Nephron progenitor cell (in vitro differentiated cells): ENCODE data around the gene PLPP7.
A peak's percentile ranks its signal among the peaks of the same experiment; 100 is the strongest.
"Not testable (repeated sequence)": the region's sequence is repeated elsewhere in the genome, so short reads cannot be mapped to it uniquely, and the experiment has no call there.

Experiments used
- DNase-seq: peaks from one replicate; pipeline ENCODE4 v3.0.0; 2021
- H3K27ac Mint-ChIP-seq: 2 replicates; pipeline ENCODE4 v1.8.0; 2021; ENCODE audit warnings: mild to moderate bottlenecking, moderate library complexity, mixed read lengths
- H3K27me3 Mint-ChIP-seq: 2 replicates; pipeline ENCODE4 v1.8.0; 2021; ENCODE audit warnings: mild to moderate bottlenecking, low read depth, mixed read lengths; ENCODE audit not compliant: poor library complexity
- H3K36me3 Mint-ChIP-seq: 2 replicates; pipeline ENCODE4 v1.8.0; 2021; ENCODE audit warnings: low read depth, mixed read lengths
- H3K4me1 Mint-ChIP-seq: 2 replicates; pipeline ENCODE4 v1.8.0; 2021; ENCODE audit warnings: mixed read lengths
- H3K4me3 Mint-ChIP-seq: 2 replicates; pipeline ENCODE4 v1.8.0; 2021; ENCODE audit warnings: mild to moderate bottlenecking, moderate library complexity, mixed read lengths
- H3K9me3 Mint-ChIP-seq: 2 replicates; pipeline ENCODE4 v1.8.0; 2021; ENCODE audit warnings: mild to moderate bottlenecking, moderate library complexity, mixed read lengths
- CTCF ChIP-seq: fragments of 200-600 bp; sonication (generic); IDR thresholded peaks from 2 replicates; pipeline ENCODE4 v1.5.0; 2021; ENCODE audit warnings: antibody characterized with exemption

Gene PLPP7

GRCh38 chr9:131289301-131290035, at the start of gene PLPP7:
Gene PLPP7 (plus strand): TSS chr9:131289723. CDS start chr9:131289998, 275 bp downstream.
- Mint-ChIP-seq H3K36me3 (no peaks in the 10 kb centered on the region), H3K9me3 (no peaks in the 10 kb centered on the region), H3K4me1 (peaks cover 23% of the 10 kb centered on the region), H3K4me3 (peak within 1 kb of the TSS; percentile 68), H3K27me3 (peaks cover 4% of the 10 kb centered on the region), H3K27ac (no peak within 1 kb of the TSS)
- no peak for TF ChIP-seq CTCF
- peak; percentile 57 for DNase-seq

GRCh38 chr9:131240047-131240921, 49.2 kb upstream of the PLPP7 start:
- no peak for DNase-seq
- Mint-ChIP-seq H3K27ac (peak overlapping the region; percentile 72), H3K27me3 (peaks cover 8% of the 10 kb centered on the region), H3K36me3 (peaks cover 6% of the 10 kb centered on the region), H3K4me1 (peaks cover 29% of the 10 kb centered on the region), H3K9me3 (peaks cover 25% of the 10 kb centered on the region), H3K4me3 (no peak overlapping the region)
- TF ChIP-seq CTCF = no peak

- H3K4me3 Mint-ChIP-seq, DNase-seq, H3K36me3 Mint-ChIP-seq, H3K27ac Mint-ChIP-seq: not testable (repeated sequence)
- Mint-ChIP-seq H3K9me3 (peaks cover 33% of the 10 kb centered on the region), H3K4me1 (peaks cover 12% of the 10 kb centered on the region), H3K27me3 (peaks cover 14% of the 10 kb centered on the region)
These were observed 45.2 kb upstream of the PLPP7 start for GRCh38 chr9:131244331-131244730.

GRCh38 chr9:131246618-131247017, 42.9 kb upstream of the PLPP7 start:
- H3K36me3 Mint-ChIP-seq = peaks cover 6% of the 10 kb centered on the region
- no peak overlapping the region for H3K27ac Mint-ChIP-seq
- no peak for TF ChIP-seq CTCF
- H3K9me3 Mint-ChIP-seq = peaks cover 30% of the 10 kb centered on the region
- peaks cover 14% of the 10 kb centered on the region for H3K27me3 Mint-ChIP-seq
- no peaks in the 10 kb centered on the region for H3K4me1 Mint-ChIP-seq
- H3K4me3 Mint-ChIP-seq = no peak overlapping the region
- no peak for DNase-seq

GRCh38 chr9:131252120-131252519, 37.4 kb upstream of the PLPP7 start:
- H3K27ac Mint-ChIP-seq = no peak overlapping the region
- TF ChIP-seq CTCF = no peak
- peaks cover 18% of the 10 kb centered on the region for H3K4me1 Mint-ChIP-seq

GRCh38 chr9:131253891-131254491, 35.5 kb upstream of the PLPP7 start:
- Mint-ChIP-seq H3K27ac (peak overlapping the region; percentile 22), H3K4me1 (peaks cover 23% of the 10 kb centered on the region), H3K4me3 (no peak overlapping the region), H3K36me3 (no peaks in the 10 kb centered on the region), H3K27me3 (peaks cover 5% of the 10 kb centered on the region), H3K9me3 (no peaks in the 10 kb centered on the region)
- no peak for DNase-seq
- TF ChIP-seq CTCF = no peak

More at GRCh38 chr9:131252120-131252519, 37.4 kb upstream of the PLPP7 start:
- H3K36me3 Mint-ChIP-seq = no peaks in the 10 kb centered on the region
- H3K27me3 Mint-ChIP-seq = peaks cover 8% of the 10 kb centered on the region
- H3K4me3 Mint-ChIP-seq = no peak overlapping the region
- DNase-seq = no peak
- H3K9me3 Mint-ChIP-seq = no peaks in the 10 kb centered on the region
